ENCODE measurements around the gene MAP2K3.
"Not testable (repeated sequence)": the region's sequence is repeated elsewhere in the genome, so short reads cannot be mapped to it uniquely, and the experiment has no call there.

DNA sequence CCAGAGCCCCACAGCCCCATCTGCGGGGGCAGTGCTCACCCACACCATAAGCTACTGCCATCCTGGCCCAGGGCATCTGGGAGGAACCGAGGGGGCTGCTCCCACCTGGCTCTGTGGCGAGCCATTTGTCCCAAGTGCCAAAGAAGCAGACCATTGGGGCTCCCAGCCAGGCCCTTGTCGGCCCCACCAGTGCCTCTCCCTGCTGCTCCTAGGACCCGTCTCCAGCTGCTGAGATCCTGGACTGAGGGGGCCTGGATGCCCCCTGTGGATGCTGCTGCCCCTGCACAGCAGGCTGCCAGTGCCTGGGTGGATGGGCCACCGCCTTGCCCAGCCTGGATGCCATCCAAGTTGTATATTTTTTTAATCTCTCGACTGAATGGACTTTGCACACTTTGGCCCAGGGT lies 29.8 kb downstream of the MAP2K3 start:
- TF ChIP-seq CTCF (conservative IDR thresholded peaks at IDR 0.05); EZH2 (IDR thresholded peaks at IDR 0.05; ENCODE audit: low read depth): not testable (repeated sequence)

Measured in PC-9 (cell line).